Measurements from ENCODE around the gene TENM4. TPM values are rescaled to one million over a fixed set of nuclear protein-coding genes. Genes with fewer than 3 reads are reported as not detected.
A peak's percentile ranks its signal among the peaks of the same experiment; 100 is the strongest.

Gene TENM4
- total RNA-seq, 1 experiment from 2014 or later = 25.0 TPM

- Mint-ChIP-seq H3K27me3 (ENCODE audit: low read depth) (no peaks in the 10 kb centered on the region; the same call in 1 of the 2 replicates), H3K27ac (no peak overlapping the region), H3K9me3 (no peaks in the 10 kb centered on the region), H3K4me1 (peaks cover 24% of the 10 kb centered on the region), H3K36me3 (no peaks in the 10 kb centered on the region), H3K4me3 (no peak overlapping the region)
- peak; percentile 48; the same call in 1 of the 2 replicates for ATAC-seq
- CTCF ChIA-PET = interaction anchor here (0.9 to 1.8 kb wide), 5 partner anchors 9 to 236 kb away, joined by 3 to 11 read pairs (median 4); no protein-coding TSS in a partner anchor
- POLR2A ChIA-PET = no interaction called here
- TF ChIP-seq PRDM15 (CRISPR knock-in tag; IDR thresholded peaks at IDR 0.05) = no peak
- TF ChIP-seq, protein P1, sequence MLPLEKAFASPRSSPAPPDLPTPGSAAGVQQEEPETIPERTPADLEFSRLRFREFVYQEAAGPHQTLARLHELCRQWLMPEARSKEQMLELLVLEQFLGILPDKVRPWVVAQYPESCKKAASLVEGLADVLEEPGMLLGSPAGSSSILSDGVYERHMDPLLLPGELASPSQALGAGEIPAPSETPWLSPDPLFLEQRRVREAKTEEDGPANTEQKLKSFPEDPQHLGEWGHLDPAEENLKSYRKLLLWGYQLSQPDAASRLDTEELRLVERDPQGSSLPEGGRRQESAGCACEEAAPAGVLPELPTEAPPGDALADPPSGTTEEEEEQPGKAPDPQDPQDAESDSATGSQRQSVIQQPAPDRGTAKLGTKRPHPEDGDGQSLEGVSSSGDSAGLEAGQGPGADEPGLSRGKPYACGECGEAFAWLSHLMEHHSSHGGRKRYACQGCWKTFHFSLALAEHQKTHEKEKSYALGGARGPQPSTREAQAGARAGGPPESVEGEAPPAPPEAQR (CRISPR knock-in tag; IDR thresholded peaks at IDR 0.05) = no peak
- no peak for TF ChIP-seq USF2 (CRISPR knock-in tag; IDR thresholded peaks at IDR 0.05)
- TF ChIP-seq, protein P2, sequence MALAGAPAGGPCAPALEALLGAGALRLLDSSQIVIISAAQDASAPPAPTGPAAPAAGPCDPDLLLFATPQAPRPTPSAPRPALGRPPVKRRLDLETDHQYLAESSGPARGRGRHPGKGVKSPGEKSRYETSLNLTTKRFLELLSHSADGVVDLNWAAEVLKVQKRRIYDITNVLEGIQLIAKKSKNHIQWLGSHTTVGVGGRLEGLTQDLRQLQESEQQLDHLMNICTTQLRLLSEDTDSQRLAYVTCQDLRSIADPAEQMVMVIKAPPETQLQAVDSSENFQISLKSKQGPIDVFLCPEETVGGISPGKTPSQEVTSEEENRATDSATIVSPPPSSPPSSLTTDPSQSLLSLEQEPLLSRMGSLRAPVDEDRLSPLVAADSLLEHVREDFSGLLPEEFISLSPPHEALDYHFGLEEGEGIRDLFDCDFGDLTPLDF (CRISPR knock-in tag; IDR thresholded peaks at IDR 0.05) = no peak
- TF ChIP-seq TEAD4 (CRISPR knock-in tag; IDR thresholded peaks at IDR 0.05) = no peak
- TF ChIP-seq ESRRA (CRISPR knock-in tag; IDR thresholded peaks at IDR 0.05; ENCODE audit: borderline replicate concordance) = no peak
- no peak for TF ChIP-seq FOXP1 (CRISPR knock-in tag; IDR thresholded peaks at IDR 0.05; ENCODE audit: borderline replicate concordance)
- TF ChIP-seq ETV6 (CRISPR knock-in tag; IDR thresholded peaks at IDR 0.05) = no peak
- no peak for TF ChIP-seq ZBTB43 (CRISPR knock-in tag; IDR thresholded peaks at IDR 0.05)
- TF ChIP-seq, protein P3, sequence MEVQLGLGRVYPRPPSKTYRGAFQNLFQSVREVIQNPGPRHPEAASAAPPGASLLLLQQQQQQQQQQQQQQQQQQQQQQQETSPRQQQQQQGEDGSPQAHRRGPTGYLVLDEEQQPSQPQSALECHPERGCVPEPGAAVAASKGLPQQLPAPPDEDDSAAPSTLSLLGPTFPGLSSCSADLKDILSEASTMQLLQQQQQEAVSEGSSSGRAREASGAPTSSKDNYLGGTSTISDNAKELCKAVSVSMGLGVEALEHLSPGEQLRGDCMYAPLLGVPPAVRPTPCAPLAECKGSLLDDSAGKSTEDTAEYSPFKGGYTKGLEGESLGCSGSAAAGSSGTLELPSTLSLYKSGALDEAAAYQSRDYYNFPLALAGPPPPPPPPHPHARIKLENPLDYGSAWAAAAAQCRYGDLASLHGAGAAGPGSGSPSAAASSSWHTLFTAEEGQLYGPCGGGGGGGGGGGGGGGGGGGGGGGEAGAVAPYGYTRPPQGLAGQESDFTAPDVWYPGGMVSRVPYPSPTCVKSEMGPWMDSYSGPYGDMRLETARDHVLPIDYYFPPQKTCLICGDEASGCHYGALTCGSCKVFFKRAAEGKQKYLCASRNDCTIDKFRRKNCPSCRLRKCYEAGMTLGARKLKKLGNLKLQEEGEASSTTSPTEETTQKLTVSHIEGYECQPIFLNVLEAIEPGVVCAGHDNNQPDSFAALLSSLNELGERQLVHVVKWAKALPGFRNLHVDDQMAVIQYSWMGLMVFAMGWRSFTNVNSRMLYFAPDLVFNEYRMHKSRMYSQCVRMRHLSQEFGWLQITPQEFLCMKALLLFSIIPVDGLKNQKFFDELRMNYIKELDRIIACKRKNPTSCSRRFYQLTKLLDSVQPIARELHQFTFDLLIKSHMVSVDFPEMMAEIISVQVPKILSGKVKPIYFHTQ (CRISPR knock-in tag; IDR thresholded peaks at IDR 0.05) = no peak
- no peak for TF ChIP-seq NR2C2 (CRISPR knock-in tag; IDR thresholded peaks at IDR 0.05)
- no peak for TF ChIP-seq CREB1 (CRISPR knock-in tag; IDR thresholded peaks at IDR 0.05)
- no peak for TF ChIP-seq TCF7 (CRISPR knock-in tag; IDR thresholded peaks at IDR 0.05; ENCODE audit: low read depth)
- no peak for TF ChIP-seq ATF1 (CRISPR knock-in tag; IDR thresholded peaks at IDR 0.05)
- TF ChIP-seq, protein P4, sequence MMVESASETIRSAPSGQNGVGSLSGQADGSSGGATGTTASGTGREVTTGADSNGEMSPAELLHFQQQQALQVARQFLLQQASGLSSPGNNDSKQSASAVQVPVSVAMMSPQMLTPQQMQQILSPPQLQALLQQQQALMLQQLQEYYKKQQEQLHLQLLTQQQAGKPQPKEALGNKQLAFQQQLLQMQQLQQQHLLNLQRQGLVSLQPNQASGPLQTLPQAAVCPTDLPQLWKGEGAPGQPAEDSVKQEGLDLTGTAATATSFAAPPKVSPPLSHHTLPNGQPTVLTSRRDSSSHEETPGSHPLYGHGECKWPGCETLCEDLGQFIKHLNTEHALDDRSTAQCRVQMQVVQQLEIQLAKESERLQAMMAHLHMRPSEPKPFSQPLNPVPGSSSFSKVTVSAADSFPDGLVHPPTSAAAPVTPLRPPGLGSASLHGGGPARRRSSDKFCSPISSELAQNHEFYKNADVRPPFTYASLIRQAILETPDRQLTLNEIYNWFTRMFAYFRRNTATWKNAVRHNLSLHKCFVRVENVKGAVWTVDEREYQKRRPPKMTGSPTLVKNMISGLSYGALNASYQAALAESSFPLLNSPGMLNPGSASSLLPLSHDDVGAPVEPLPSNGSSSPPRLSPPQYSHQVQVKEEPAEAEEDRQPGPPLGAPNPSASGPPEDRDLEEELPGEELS (CRISPR knock-in tag; IDR thresholded peaks at IDR 0.05) = no peak
- TF ChIP-seq ZNF219 (CRISPR knock-in tag; IDR thresholded peaks at IDR 0.05; ENCODE audit: borderline replicate concordance) = no peak
- no peak for DNase-seq (ENCODE audit: low spot score)
Measured at GRCh38 chr11:78952890-78953289, 487.9 kb downstream of the TENM4 start.

Measured in WTC11 (cell line).